Chondrocyte (in vitro differentiated cells): ENCODE data around the gene TOP2B. TPM values are rescaled to one million over a fixed set of nuclear protein-coding genes. Genes with fewer than 3 reads are reported as not detected.

Experiments
- DNase-seq: peaks from one replicate; pipeline ENCODE4 v3.0.0; 2021; ENCODE audit warnings: mixed read lengths, low spot score
- H3K27ac Mint-ChIP-seq: one replicate; pipeline ENCODE4 v1.8.0; 2021; ENCODE audit warnings: mild to moderate bottlenecking, moderate library complexity, mixed read lengths; ENCODE audit not compliant: unreplicated experiment
- H3K27me3 Mint-ChIP-seq: 2 replicates; pipeline ENCODE4 v1.8.0; 2021; ENCODE audit warnings: low read depth, mixed read lengths
- H3K36me3 Mint-ChIP-seq: 2 replicates; pipeline ENCODE4 v1.8.0; 2021; ENCODE audit warnings: low read depth, mixed read lengths
- H3K4me1 Mint-ChIP-seq: 2 replicates; pipeline ENCODE4 v1.8.0; 2021; ENCODE audit warnings: low read depth, mild to moderate bottlenecking, mixed read lengths
- H3K4me3 Mint-ChIP-seq: one replicate; pipeline ENCODE4 v1.8.0; 2021; ENCODE audit warnings: mild to moderate bottlenecking, moderate library complexity, mixed read lengths; ENCODE audit not compliant: unreplicated experiment
- H3K9me3 Mint-ChIP-seq: 2 replicates; pipeline ENCODE4 v1.8.0; 2021; ENCODE audit warnings: low read depth, mixed read lengths
- total RNA-seq: library from RNA; stranded (reverse); gene quantifications from 3 replicates; pipeline ENCODE4 v1.2.1, GENCODE V29; 2021
- TF ChIP-seq, protein P1 (sequence below): fragments of 200-600 bp; sonication (generic); IDR thresholded peaks from 2 replicates; pipeline ENCODE4 v1.5.0; 2021; ENCODE audit warnings: antibody characterized with exemption, mild to moderate bottlenecking, moderate library complexity

Gene TOP2B
- total RNA-seq, 1 donor from 2014 or later, result 80.9 TPM

DNA sequence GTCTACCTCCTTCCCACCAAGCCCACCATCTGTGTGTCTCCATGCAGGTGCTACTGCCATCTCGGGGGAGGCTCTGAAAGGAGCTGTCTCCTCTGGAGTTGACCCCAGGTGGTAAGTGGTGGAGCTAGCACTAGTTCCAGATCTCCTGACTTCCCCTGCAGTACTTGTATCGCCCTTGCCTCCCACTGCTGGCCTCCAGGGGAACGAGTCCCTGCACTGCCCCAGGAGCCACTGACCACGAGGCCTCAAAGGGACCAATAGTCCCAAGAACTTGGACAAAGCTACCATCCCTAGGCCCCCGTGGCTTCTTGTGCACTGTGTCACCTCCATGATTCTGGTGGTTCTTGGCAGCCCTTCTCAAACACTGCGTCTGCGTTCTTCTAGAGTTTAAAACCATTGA is 98.9 kb downstream of the TOP2B start:
- no peaks in the 10 kb centered on the region for H3K9me3 Mint-ChIP-seq
- H3K27ac Mint-ChIP-seq, result no peak overlapping the region
- no peak for DNase-seq
- H3K4me1 Mint-ChIP-seq, result peaks cover 21% of the 10 kb centered on the region
- H3K27me3 Mint-ChIP-seq, result no peaks in the 10 kb centered on the region
- TF ChIP-seq, protein P1, sequence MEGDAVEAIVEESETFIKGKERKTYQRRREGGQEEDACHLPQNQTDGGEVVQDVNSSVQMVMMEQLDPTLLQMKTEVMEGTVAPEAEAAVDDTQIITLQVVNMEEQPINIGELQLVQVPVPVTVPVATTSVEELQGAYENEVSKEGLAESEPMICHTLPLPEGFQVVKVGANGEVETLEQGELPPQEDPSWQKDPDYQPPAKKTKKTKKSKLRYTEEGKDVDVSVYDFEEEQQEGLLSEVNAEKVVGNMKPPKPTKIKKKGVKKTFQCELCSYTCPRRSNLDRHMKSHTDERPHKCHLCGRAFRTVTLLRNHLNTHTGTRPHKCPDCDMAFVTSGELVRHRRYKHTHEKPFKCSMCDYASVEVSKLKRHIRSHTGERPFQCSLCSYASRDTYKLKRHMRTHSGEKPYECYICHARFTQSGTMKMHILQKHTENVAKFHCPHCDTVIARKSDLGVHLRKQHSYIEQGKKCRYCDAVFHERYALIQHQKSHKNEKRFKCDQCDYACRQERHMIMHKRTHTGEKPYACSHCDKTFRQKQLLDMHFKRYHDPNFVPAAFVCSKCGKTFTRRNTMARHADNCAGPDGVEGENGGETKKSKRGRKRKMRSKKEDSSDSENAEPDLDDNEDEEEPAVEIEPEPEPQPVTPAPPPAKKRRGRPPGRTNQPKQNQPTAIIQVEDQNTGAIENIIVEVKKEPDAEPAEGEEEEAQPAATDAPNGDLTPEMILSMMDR, result no peak
- H3K4me3 Mint-ChIP-seq, result no peak overlapping the region
- peaks cover 1% of the 10 kb centered on the region for H3K36me3 Mint-ChIP-seq

DNA sequence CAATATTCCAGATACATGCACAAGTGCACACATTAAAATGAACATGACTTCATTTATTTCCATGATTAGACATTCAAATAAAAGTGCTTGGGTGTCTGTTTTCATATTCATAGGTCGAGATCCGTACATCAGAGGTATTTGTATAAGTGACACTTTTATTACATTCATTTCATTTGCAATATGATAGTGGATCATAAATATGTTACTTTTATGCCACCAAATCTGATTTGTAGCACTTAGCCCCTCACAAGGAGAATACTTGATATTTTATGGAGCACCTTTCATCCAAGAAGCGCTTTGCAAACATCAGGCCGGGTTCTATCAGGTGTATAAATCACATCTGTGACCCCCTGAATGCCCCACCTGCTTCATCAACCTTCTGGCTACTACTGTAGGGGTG is 100.6 kb downstream of the TOP2B start:
- no peaks in the 10 kb centered on the region for H3K9me3 Mint-ChIP-seq
- no peak overlapping the region for H3K27ac Mint-ChIP-seq
- DNase-seq, result no peak
- no peaks in the 10 kb centered on the region for H3K36me3 Mint-ChIP-seq
- H3K4me1 Mint-ChIP-seq, result peaks cover 5% of the 10 kb centered on the region
- TF ChIP-seq, protein P1, result no peak
- no peak overlapping the region for H3K4me3 Mint-ChIP-seq
- no peaks in the 10 kb centered on the region for H3K27me3 Mint-ChIP-seq

DNA sequence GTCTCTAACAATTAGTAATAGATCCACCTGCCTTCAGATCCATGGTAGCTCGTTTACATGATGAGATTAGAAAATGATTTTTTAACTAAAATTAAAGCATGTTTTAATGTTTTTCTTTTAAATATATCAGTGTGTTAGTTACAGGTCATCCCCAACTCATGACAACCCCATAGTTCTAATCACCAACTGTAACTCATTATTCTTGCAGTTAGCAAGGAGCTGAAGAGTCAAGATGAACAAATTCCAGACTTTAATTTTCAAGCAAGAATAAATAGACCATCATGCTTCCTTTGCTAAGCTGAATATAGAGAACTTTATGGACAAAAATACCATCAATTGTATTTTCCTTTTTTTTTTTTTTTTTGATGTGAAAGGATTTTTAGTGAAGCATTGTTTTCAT is 101.1 kb downstream of the TOP2B start:
- H3K27ac Mint-ChIP-seq, result no peak overlapping the region
- H3K36me3 Mint-ChIP-seq, result no peaks in the 10 kb centered on the region
- H3K4me1 Mint-ChIP-seq, result peaks cover 1% of the 10 kb centered on the region
- no peak overlapping the region for H3K4me3 Mint-ChIP-seq
- DNase-seq, result no peak
- H3K9me3 Mint-ChIP-seq, result no peaks in the 10 kb centered on the region
- no peaks in the 10 kb centered on the region for H3K27me3 Mint-ChIP-seq
- TF ChIP-seq, protein P1, result no peak

DNA sequence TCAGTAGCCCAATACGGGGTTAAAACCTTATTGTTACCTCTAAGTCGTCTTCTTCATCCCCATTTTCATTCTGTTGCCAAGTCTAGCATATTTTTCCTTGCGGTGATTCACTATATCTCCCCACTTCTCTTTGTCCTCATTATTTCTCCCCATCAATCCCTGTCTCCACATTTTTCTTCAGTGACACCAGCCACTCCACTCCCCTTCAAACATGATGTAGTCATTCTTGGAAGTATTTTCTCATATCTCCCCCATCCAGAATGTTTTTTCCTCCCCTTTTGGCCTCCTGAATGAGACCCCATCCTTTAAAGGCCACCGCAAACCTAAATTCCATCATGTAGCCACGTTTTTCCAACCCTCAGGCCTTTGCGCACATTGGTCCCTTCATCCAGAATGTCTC is 105.9 kb downstream of the TOP2B start:
- Mint-ChIP-seq H3K4me3 (no peak overlapping the region), H3K27ac (no peak overlapping the region), H3K9me3 (no peaks in the 10 kb centered on the region), H3K4me1 (peaks cover 14% of the 10 kb centered on the region), H3K27me3 (no peaks in the 10 kb centered on the region), H3K36me3 (no peaks in the 10 kb centered on the region)
- TF ChIP-seq, protein P1, result no peak
- no peak for DNase-seq

DNA sequence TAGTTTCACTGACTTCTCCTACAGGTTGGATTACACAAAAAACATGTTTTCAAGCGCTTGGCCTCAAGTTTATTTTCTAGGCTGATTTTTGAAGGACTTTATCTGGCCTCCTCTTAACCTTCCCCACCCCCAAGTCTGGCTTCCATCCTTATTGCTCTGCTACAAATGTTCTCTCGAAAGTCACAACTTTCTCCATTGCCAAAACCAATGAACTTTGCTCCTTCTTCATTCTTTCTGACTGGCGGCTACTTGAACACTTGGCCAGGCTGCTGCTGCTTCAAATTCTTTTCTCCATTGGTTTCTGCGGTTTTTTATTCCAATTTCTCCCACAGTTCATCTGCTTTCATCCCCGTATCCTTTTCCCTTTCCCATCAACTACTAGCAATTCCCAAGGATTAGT is 106.6 kb downstream of the TOP2B start:
- no peaks in the 10 kb centered on the region for H3K36me3 Mint-ChIP-seq
- no peaks in the 10 kb centered on the region for H3K27me3 Mint-ChIP-seq
- TF ChIP-seq, protein P1, result no peak
- peaks cover 14% of the 10 kb centered on the region for H3K4me1 Mint-ChIP-seq
- no peak overlapping the region for H3K27ac Mint-ChIP-seq
- H3K9me3 Mint-ChIP-seq, result no peaks in the 10 kb centered on the region
- no peak overlapping the region for H3K4me3 Mint-ChIP-seq
- no peak for DNase-seq
